Brain microvascular endothelial cell (primary cell): Measurements from ENCODE around the gene FNDC3B.

ENCODE experiments used
- DNase-seq: peaks from one replicate; pipeline ENCODE4 v3.0.0-alpha.2; 2020
- H3K27ac ChIP-seq: fragments of 250-450 bp; sonication (Bioruptor Pico); 2 replicates; pipeline ENCODE4 v1.5.1; 2020; ENCODE audit warnings: mild to moderate bottlenecking, moderate library complexity
- H3K27me3 ChIP-seq: fragments of 250-450 bp; sonication (Bioruptor Pico); replicated peaks from 2 replicates; pipeline ENCODE4 v1.5.1; 2020; ENCODE audit warnings: mild to moderate bottlenecking
- H3K36me3 ChIP-seq: fragments of 250-450 bp; sonication (Bioruptor Pico); replicated peaks from 2 replicates; pipeline ENCODE4 v1.5.1; 2020; ENCODE audit warnings: mild to moderate bottlenecking
- H3K4me3 ChIP-seq: 2 replicates; pipeline ENCODE4 v1.5.1; 2011; ENCODE audit warnings: low read depth, mild to moderate bottlenecking, control low read depth, low read length, moderate library complexity
- in situ Hi-C: cut with HindIII; loops from 2 replicates; pipeline ENCODE4 v1.10.0; 2017; ENCODE audit warnings: low sequenced_read_pairs, low pct_ligation_motif_present
- TF ChIP-seq, protein P1 (sequence below): IDR thresholded peaks from 2 replicates; pipeline ENCODE4 v1.5.1; 2011; ENCODE audit warnings: low read depth, mild to moderate bottlenecking, moderate library complexity, low read length, control low read depth, inconsistent platforms; ENCODE audit errors: missing control alignments

Gene FNDC3B

GRCh38 chr3:172057059-172057458 lies 17.7 kb downstream of the FNDC3B start:
- no peak overlapping the region for H3K27ac ChIP-seq
- TF ChIP-seq, protein P1, sequence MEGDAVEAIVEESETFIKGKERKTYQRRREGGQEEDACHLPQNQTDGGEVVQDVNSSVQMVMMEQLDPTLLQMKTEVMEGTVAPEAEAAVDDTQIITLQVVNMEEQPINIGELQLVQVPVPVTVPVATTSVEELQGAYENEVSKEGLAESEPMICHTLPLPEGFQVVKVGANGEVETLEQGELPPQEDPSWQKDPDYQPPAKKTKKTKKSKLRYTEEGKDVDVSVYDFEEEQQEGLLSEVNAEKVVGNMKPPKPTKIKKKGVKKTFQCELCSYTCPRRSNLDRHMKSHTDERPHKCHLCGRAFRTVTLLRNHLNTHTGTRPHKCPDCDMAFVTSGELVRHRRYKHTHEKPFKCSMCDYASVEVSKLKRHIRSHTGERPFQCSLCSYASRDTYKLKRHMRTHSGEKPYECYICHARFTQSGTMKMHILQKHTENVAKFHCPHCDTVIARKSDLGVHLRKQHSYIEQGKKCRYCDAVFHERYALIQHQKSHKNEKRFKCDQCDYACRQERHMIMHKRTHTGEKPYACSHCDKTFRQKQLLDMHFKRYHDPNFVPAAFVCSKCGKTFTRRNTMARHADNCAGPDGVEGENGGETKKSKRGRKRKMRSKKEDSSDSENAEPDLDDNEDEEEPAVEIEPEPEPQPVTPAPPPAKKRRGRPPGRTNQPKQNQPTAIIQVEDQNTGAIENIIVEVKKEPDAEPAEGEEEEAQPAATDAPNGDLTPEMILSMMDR: no peak
- no peak overlapping the region for H3K4me3 ChIP-seq
- DNase-seq: no peak
- no peaks in the 10 kb centered on the region for H3K27me3 ChIP-seq
- in situ Hi-C loops: no loop called here
- peaks cover 20% of the 10 kb centered on the region for H3K36me3 ChIP-seq

DNA sequence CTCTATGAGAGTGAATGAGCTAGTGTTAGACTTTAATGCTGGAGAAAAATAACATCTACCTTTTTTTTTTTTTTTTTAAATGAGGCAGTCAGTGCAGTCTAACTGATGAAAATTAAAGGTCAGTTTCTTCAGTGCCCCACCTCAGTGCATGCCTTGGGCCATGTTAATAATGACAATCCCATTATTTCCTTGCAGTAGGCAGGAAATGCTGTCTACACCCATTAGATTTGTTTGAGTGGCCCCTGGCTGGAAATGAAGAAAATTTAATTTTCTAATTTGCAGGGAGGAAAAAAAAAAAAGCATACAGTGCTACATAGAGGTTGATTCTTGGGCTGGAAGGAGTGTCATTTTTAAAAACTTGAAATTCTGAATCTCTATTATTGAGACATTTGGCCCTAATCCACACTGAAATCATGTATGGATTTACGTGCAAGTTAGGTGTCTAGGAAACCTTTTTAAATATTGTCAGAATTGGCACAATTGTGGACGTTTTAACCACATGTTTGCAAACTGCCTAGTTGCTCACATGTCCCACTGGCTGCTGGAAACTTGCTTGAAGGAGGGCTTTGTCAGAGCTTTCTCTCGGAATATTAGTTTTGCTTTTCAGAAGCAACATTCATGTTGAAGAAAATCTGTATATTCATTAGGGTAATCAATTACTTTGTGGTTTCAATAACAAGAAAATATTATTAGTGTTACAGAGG lies 18.4 kb downstream of the FNDC3B start:
- Histone ChIP-seq H3K36me3 (peaks cover 18% of the 10 kb centered on the region), H3K4me3 (no peak overlapping the region), H3K27me3 (no peaks in the 10 kb centered on the region), H3K27ac (no peak overlapping the region)
- in situ Hi-C loops: no loop called here
- DNase-seq: no peak
- TF ChIP-seq, protein P1: no peak

DNA sequence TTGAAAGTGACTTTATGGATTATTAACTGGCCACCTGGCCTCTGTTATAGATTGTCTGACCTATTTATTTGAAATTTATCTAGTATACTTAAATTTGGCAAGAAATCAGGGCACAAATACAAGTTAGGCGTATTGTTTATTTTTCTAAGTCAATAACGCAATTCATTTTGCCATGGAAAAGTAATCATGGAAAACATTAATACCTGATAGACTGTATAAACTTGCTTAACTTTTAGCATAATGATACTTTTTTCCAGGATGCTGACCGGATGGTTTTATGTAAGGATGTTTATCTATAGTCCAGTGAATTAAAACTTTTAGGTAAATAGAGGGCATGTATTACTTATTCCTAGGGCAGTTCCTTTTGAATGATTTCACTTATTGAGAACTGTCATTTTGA lies 20.2 kb downstream of the FNDC3B start:
- H3K4me3 ChIP-seq: no peak overlapping the region
- H3K27me3 ChIP-seq: no peaks in the 10 kb centered on the region
- no peak for DNase-seq
- in situ Hi-C loops: no loop called here
- TF ChIP-seq, protein P1: no peak
- peaks cover 15% of the 10 kb centered on the region for H3K36me3 ChIP-seq
- no peak overlapping the region for H3K27ac ChIP-seq

DNA sequence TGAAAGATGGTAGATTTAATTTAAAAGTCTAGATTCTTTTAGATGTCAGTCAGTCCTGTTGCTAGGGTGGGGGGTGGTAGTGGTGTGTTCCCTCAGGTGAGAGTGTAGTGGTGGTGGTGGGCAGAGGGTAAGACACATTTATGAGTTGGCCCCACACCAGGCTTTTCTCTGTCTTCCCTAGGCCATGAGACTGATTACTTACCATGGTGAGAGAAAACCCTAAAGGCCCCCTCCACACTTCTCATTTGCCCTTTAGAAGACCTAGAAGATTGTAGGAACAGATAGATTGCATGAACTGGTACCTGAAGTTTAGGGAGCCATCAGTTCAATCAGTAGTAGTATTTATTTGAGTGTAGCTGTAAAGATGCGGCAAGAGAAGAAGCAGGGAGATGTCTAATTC lies 20.9 kb downstream of the FNDC3B start:
- Histone ChIP-seq H3K4me3 (no peak overlapping the region), H3K27me3 (no peaks in the 10 kb centered on the region), H3K36me3 (peaks cover 17% of the 10 kb centered on the region), H3K27ac (no peak overlapping the region)
- TF ChIP-seq, protein P1: no peak
- in situ Hi-C loops: no loop called here
- no peak for DNase-seq

DNA sequence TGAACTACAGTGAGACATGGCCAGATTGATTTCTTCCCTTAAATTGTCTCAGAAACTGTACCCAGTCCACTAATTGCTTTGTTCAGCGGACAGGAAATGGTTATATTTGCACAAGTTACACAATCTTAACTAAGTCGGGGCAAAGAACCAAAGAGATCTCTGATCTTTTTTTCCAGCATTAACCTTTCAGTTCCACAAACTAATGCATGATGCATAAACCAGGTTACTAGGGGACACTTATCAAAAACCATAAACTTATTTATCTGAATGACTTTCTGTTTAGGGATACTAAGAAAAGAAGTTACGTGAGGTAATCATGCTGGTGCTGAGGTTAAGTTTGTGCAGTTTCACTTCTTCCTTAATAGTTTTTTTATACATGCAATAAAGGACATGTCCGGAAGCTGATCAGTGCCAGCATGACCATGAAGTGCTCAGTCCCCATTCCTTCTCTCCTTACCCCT lies 22.4 kb downstream of the FNDC3B start:
- peak overlapping the region; percentile 8 for H3K27ac ChIP-seq
- in situ Hi-C loops: no loop called here
- DNase-seq: no peak

More for the DNA sequence above, 22.4 kb downstream of the FNDC3B start:
- no peak overlapping the region for H3K4me3 ChIP-seq
- no peaks in the 10 kb centered on the region for H3K27me3 ChIP-seq
- TF ChIP-seq, protein P1: no peak
- peaks cover 20% of the 10 kb centered on the region for H3K36me3 ChIP-seq
